GM15510 (cell line): ENCODE data around the gene MED17.

Experiments
- POLR2A ChIP-seq: IDR thresholded peaks from 3 replicates; pipeline ENCODE4 v1.6.1; 2011; ENCODE audit warnings: borderline replicate concordance; ENCODE audit not compliant: insufficient read length; ENCODE audit errors: extremely low read depth

The MED17 gene

GRCh38 chr11:93783362-93783761, 720 bp upstream of the MED17 start:
- no peak for TF ChIP-seq POLR2A

DNA sequence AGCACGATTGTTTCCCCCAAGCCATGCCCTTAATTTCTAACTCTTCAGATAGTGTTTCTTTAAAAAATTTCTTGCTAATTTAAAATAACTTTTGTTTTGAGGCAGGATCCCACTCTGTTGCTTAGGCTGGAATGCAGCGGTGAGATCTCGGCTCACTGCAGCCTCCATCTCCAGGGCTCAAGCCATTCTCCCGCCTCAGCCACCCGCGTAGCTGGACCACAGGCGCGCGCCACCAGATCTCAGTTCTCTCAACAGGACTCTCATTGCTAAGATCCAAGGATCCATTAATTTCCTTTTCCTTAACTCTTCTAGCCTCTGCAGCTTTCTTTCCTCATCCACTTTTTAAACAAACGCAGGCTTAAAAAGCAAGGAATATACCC, 327 bp upstream of the MED17 start:
- no peak for TF ChIP-seq POLR2A

DNA sequence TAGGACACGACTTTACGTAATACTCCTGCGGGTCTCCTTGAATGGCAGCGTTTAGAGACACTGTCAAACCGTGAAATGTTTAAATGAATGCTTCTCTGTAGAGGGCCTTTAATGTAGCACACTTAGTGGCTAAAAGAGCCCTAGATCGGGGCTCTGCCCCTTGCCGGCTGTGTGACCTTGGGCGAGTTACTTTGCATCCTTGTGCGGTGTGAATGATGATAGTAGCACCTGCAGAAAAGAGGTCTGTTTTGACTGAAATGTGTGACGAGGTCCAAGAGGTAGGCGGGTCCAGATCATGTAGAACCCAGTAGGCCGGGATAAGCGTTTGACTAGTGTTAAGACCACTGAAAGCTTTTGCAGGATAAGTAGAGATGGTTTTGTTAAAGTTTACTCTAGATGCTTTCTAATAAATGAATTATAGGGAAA, 866 bp downstream of the MED17 start:
- TF ChIP-seq POLR2A: no peak

- no peak for TF ChIP-seq POLR2A
Measured at GRCh38 chr11:93791493-93791892, 7.4 kb downstream of the MED17 start.

DNA sequence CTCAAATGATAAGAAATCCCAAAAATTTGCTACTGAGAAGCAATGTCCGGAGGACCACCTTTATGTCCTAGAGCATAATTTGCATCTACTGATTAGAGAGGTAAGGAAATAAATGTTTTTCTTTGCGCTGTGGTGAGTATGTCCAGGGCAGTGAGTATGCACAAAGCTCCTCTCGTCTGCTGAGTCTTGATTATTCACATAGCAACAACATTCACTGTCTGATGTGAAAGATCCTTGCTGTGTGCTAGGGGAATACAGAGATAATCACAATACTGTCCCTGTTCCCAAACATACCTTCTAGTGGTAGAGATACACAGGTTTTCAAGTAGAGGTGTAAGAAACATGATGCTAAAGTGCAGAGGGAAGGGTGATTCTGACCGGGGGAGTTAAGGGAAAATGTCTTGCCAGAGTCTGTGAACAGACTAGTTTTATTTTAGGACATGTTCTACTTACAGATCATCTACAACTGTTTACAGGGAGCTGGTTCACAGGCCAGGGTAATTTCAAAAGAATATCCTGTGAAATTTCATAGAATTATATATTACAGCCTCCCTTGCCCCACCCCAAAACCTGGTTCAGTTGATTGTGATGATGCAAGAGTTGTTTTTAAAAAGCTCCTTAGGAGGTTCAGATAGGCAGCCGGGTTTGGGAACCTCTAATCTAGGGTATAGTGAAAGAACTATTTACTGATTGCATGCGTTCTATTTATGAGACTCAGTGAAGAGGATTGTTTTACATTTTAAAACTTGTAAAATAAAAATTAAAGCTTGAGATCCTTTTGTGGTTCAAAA, 12.6 kb downstream of the MED17 start:
- TF ChIP-seq POLR2A: no peak

DNA sequence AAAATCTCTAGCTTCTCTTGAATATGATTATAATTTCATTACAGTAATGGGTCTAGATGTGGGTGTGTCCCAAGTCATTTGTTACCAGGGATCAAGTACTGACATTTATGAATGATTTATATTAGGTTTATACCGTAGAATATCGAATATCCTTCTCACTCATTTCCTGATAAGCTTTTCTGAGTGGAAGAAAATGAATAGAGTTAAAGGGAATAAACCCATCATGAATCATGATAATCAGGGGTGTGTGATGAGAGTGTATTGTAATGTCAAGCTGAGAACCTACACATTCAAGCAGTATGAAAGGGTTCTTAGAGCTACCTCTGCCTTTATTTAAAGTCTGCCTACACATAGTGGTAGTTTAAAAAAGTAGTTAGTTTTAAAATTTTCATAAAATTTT, 17.3 kb downstream of the MED17 start:
- TF ChIP-seq POLR2A: no peak

DNA sequence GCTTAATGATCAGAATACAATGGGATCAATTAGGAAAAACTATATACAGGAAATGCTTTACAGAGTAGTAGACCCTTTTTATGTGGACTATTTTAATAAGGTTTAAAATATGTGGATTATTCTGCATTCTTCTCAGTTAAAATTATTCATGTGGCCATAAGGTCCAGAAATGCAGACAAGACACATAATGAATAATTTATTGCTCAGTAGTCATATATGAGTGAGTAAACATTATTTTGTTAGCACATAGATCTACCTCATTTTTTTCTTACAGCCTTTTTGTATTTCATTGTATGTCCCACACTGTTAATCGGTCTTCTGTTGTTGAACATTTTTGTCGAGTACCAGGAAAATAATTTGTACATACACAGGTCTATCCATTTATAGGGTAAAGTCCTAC, 20.8 kb downstream of the MED17 start:
- TF ChIP-seq POLR2A: no peak

DNA sequence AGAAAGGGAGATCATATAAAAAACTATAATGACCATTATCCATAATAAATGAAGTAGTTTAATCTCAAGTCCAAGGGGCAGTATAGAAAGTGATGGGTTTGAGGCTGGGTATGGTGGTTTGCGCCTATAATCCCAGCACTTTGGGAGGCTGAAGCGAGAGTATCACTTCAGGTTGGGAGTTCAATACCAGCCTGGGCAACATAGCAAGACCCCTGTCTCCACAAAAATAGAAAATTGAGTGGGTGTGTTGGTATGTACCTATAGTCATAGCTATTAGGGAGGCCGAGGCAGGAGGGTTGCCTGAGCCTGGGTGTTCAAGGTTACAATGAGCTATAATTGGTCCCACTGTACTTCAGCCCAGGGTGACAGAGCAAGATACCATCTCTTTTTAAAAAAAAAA, 23.9 kb downstream of the MED17 start:
- no peak for TF ChIP-seq POLR2A

GRCh38 chr11:93813974-93814373, 29.9 kb downstream of the MED17 start:
- TF ChIP-seq POLR2A: no peak

GRCh38 chr11:93814966-93815633, 31.0 kb downstream of the MED17 start:
- TF ChIP-seq POLR2A: no peak

DNA sequence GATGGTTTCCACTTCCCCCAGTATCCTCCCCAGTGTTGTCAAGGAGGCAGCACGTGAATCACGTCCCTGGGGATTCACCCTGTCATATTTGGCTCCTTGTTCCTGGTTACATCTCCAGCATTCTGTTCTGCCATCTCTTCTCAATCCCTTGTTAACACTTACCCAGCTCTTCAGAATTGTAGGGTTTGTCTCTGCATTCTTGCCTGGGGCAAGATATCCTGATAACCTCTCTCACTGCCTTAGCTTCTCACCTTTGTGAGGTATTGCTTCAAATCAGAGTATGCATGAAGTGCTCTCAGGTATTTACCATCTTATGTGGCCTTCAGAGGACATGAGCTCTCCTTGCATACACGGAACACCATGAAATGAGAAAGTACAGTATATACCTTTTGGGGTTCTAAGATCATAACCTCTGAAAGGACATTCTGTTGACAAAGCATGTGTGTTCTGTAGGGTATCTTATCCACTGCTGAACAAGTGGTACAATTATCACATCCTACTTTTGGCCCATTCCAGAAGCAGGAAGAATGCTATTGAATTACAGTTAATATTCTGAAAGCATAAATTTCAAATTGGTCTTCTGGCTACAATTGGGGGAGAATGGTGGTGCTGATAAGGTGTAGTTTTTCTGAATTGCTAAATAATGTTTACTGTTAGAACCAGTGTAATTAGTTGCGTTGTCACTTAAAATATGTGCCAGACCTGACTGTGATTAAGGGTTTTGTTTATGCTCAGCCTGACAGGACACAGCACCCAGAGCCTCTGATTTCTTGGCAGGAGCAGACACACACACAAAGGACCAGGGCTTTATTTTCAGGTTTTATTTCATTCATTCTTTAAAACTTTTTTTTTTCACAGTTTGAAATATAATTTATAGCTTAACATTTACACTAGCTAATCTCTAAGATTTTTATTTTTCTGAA, 33.6 kb downstream of the MED17 start:
- no peak for TF ChIP-seq POLR2A

DNA sequence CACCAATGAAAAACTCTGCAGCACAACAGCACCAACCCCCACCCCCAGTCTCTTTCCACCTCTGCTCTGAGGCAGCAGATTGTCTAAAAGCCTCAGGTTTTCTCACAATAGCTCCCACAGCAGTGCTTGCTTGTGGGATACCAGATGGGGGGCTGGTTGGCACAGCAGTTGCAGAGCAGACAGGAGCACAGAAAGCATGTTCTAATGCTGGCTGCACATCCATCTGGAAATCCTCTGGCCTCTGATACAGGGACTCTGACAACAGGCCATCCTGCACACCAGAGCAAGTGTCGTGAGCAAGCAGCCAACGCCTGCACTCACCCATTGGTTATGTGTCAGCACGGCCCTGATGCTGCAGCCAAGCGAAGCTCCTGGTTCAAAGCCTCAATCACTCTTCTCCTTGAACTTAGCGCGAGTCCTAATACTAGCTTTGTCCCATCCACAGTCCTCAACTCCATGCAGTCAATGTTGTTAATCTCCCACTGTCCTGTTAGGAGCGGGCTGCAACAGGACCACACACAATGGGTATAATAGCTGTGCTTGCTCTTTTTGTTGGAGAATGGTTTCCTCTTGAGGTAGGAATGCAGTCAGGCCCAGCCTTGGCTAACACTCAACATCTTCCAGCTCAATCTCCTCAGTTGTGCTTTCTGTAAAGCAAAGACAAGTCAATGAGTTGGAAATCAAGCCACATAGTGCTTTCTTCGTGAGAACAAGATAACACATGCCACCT, 36.0 kb downstream of the MED17 start:
- TF ChIP-seq POLR2A: no peak

GRCh38 chr11:93820847-93821246, 36.8 kb downstream of the MED17 start:
- TF ChIP-seq POLR2A: no peak

DNA sequence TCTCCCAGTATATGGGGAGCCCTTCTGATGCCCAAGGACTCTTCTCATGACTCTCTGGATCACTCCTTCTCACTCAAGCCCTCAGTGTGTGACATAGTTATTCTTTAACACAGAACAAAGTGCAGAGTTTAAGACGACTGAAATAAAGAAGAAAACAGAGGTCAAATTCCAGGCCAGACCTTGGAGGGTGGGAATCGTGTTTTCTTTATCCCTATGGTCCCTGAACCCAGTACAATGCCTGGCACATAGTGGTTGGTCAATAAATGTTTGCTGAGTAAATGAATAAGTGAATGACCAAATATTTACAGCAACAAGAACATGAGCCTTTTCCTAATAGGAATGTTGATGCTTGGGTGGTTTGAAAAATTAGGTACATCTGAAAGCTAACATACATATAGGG, 37.5 kb downstream of the MED17 start:
- no peak for TF ChIP-seq POLR2A

DNA sequence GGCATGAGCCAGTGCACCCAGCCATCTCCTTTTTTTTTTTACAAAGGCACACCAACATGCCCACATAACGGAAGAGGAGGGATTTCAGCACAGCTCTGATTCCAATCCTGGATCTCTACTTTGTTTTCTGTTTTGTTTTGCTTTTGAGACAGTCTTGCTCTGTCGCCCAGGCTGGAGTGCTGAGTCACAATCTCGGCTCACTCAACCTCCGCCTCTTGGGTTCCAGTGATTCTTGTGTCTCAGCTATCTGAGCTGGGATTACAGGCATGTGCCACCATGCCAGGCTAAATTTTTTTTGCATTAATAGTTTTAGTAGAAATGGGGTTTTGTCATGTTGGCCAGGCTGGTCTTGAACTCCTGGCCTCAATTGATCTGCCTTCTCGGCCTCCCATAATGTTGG, 38.3 kb downstream of the MED17 start:
- no peak for TF ChIP-seq POLR2A

DNA sequence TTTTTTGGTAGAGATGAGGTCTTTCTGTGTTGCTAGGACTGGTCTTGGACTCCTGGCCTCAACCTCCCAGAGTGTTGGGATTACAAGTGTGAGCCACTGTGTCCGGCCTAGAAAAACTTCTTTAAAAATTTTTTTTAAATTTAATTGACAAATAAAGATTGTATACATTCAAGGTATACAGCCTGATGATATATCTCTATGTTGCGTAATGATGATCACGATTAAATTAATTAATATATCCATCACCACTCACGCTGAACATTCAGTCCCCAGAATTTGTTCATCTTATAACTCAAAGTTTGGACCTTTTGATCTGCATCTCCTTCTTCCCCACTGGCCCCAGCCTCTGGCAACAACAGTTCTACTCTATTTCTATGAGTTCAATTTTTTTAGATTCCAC, 39.1 kb downstream of the MED17 start:
- TF ChIP-seq POLR2A: no peak

GRCh38 chr11:93827363-93827762, 43.3 kb downstream of the MED17 start:
- no peak for TF ChIP-seq POLR2A
